Stimulated activated CD8-positive, alpha-beta memory T cell treated with anti-CD3 and anti-CD28 coated beads, Interleukin-2, amount 100 ng/mL, for 1 hour (primary cell): ENCODE data around the gene CES4A.
"Not testable (repeated sequence)": the region's sequence is repeated elsewhere in the genome, so short reads cannot be mapped to it uniquely, and the experiment has no call there.

Experiments
- DNase-seq, 2 donors: peaks; one replicate each; pipeline ENCODE4 v3.0.0-alpha.2; 2020; ENCODE audit warnings: low read depth in 2 of 2

The CES4A gene

GRCh38 chr16:66955363-66956153, 32.8 kb upstream of the CES4A start:
- not testable (repeated sequence) for DNase-seq

DNA sequence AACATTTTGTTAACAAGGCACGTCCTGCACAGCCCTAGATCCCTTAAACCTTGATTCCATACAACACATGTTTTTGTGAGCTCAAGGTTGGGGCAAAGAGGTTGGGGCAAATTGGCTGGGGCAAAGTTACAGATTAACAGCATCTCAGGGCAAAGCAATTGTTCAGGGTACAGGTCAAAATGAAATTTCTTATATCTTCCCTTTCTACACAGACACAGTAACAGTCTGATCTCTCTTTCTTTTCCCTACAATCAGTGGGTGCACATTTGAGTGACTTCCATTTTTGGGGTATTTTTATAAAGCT, 32.3 kb upstream of the CES4A start:
- DNase-seq = not testable (repeated sequence)

GRCh38 chr16:66958857-66959703, 29.3 kb upstream of the CES4A start:
- no peak for DNase-seq

GRCh38 chr16:66959704-66960161, 28.7 kb upstream of the CES4A start:
- no peak for DNase-seq

DNA sequence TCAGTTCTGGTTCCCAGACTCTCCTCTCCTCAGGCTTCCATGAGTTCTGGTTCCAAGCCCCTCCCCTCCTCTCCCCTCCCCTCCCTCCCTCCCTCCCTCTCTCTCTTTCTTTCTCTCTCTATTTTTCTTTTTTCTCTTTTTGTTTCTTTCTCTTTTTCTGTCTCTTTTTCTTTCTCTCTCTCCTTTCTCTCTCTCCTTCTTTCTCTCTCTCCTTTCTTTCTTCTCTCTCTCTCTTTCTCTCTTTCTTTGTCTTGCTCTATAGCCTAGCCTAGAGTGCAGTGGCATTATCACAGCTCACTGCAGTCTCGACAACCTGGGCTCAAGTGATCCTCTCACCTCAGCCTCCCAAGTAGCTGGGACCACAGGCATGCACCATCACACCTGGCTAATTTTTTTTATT, 28.1 kb upstream of the CES4A start:
- no peak for DNase-seq

- peak in 1 of 2 donors; percentile 23 for DNase-seq
Observed at GRCh38 chr16:66961065-66961744, 27.2 kb upstream of the CES4A start, which contains the start of gene CES3. Gene CES3 (plus strand): TSS chr16:66961266. CDS start chr16:66961308, 42 bp downstream.

- no peak for DNase-seq
Observed at GRCh38 chr16:66961914-66962313, 26.5 kb upstream of the CES4A start.

GRCh38 chr16:66964049-66964448, 24.3 kb upstream of the CES4A start:
- no peak for DNase-seq

DNA sequence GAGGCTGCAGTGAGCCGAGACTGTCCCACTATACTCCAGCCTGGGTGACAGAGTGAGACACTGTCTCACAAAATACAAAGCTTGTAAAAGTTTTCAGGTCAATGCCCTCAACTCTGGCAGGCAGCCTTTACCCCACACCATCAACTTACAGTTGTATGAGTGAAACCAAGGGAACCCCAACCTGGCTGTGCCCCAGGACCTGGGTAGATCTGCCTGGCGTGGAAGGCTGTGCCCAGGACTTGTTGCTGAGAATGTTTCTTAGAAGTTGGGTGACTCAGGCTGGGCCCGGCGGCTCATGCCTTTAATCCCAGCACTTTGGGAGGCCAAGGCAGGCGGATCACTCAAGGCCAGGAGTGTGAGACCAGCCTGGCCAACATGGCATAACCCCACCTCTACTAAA, 19.5 kb upstream of the CES4A start:
- no peak for DNase-seq

DNA sequence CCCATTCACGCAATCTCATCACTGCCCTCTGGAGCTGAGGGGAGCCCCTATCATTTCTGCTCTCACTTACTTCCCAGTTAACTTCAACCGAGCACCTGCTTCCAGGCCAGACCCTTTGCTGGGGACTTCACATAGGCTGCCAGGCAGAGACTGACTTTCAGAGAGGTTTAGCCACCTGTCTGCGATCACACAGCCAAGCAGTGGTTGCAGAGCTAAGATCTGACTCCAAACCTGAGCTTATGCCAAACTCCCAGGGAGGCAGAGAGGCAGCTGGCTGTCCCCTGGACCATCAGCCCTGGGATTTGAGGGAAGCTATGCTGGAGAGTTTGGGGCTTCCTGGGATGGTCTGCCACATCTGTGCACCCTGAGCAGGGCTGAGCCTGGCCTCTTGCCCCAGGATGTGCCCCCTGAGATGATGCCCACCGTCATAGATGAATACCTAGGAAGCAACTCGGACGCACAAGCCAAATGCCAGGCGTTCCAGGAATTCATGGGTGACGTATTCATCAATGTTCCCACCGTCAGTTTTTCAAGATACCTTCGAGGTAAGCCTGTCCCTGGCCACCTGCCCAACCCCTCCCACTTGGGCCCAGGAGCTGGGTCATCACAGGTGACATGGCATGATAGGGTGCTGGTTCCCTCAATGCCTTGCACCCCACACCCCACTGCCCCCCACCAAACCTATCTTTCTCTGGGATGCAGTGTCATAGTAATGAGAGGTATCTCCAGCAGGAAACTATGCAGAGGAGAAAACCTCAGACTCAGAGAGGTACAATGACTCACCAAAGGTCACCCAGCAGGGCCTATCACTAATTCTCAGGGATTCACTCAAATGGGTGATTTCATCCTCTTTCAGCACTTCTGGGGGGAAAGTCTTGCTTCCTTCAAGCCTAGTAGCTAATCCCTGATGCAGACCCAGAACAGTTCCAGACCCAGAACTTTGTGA, 17.3 kb upstream of the CES4A start:
- no peak for DNase-seq

DNA sequence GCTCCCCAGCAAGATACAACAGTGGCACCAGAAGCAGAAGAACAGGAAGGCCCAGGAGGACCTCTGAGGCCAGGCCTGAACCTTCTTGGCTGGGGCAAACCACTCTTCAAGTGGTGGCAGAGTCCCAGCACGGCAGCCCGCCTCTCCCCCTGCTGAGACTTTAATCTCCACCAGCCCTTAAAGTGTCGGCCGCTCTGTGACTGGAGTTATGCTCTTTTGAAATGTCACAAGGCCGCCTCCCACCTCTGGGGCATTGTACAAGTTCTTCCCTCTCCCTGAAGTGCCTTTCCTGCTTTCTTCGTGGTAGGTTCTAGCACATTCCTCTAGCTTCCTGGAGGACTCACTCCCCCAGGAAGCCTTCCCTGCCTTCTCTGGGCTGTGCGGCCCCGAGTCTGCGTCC, 15.4 kb upstream of the CES4A start:
- DNase-seq = no peak

GRCh38 chr16:66973716-66974115, 14.7 kb upstream of the CES4A start:
- DNase-seq = no peak

GRCh38 chr16:66974156-66974931, 14.0 kb upstream of the CES4A start:
- DNase-seq = not testable (repeated sequence)

DNA sequence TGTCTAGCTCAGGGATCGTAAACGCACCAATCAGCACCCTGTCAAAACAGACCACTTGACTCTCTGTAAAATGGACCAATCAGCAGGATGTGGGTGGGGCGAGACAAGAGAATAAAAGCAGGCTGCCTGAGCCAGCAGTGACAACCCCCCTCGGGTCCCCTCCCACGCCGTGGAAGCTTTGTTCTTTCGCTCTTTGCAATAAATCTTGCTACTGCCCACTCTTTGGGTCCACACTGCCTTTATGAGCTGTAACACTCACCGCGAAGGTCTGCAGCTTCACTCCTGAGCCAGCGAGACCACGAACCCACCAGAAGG, 13.5 kb upstream of the CES4A start:
- not testable (repeated sequence) for DNase-seq

GRCh38 chr16:66975302-66975893, 13.0 kb upstream of the CES4A start:
- DNase-seq = no peak

DNA sequence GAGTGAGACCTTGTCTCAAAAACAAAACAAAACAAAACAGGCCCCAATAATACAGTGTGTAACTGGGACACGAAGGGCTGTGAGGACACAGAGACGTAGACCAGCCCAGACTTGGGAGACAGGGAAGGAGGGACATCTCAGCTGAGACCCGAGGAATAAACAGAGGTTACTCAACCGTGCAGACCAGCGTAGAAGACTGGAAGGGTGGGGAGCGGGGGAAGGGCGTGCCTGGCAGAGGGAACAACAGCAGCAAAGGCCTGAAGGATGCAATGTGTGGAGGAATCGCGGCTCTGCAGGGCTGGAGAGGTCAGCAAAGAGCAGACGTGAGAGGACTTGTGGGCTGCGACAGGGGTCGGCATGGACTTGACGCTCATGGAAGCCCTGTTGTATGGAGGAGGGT, 11.6 kb upstream of the CES4A start:
- no peak for DNase-seq

- DNase-seq = peak; percentile 80 to 82
Observed at GRCh38 chr16:66977341-66978113, 10.9 kb upstream of the CES4A start.

GRCh38 chr16:66979011-66979717, 9.2 kb upstream of the CES4A start:
- DNase-seq = no peak

DNA sequence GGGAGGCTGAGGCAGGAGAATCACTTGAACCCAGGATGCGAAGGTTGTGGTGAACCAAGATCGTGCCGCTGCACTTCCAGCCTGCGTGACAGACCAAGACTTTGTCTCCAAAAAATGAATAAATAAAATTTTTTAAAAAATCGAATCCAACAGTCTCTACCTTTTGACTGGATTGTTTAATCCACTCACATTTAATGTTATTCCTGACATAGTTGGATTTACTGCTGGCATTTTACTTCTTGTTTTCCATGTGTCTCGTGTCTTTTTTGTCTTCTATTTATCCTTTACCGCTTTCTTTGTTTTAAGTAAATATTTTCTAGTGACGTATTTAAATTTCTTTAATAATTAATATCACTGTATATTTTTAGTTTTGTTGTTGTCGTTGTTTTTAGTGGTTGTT, 5.4 kb upstream of the CES4A start:
- DNase-seq = no peak
